ENCODE measurements around the gene FAM89A. TPM values are rescaled to one million over a fixed set of nuclear protein-coding genes. Genes with fewer than 3 reads are reported as not detected.
"Not testable (repeated sequence)": the region's sequence is repeated elsewhere in the genome, so short reads cannot be mapped to it uniquely, and the experiment has no call there.

Gene FAM89A
- polyA plus RNA-seq, 3 donors = 14.8 to 148 (median 61.2) TPM

- WGBS, 3 donors = 92 to 96% (median 93%) methylated on average over 1 of the region's 1 CpG
- H3K27ac ChIP-seq (ENCODE audit: low read depth, low read length) = no peak overlapping the region
Measured at GRCh38 chr1:231059566-231060193, 19.6 kb upstream of the FAM89A start.

- WGBS, 3 donors = 56 to 81% (median 76%) methylated on average over 8 of the region's 8 CpGs
- H3K27ac ChIP-seq (ENCODE audit: low read depth, low read length) = no peak overlapping the region
Measured at GRCh38 chr1:231058416-231059109, 18.5 kb upstream of the FAM89A start.

- WGBS, 3 donors = 88 to 93% (median 91%) methylated on average over 3 of the region's 3 CpGs
- H3K27ac ChIP-seq (ENCODE audit: low read depth, low read length) = no peak overlapping the region
Measured at GRCh38 chr1:231057410-231057809, 17.4 kb upstream of the FAM89A start.

- no peak overlapping the region for H3K27ac ChIP-seq (ENCODE audit: low read depth, low read length)
Measured at GRCh38 chr1:231055271-231055670, 15.2 kb upstream of the FAM89A start.

- WGBS, 3 donors = 0 to 2% (median 1%) methylated on average over 7 of the region's 7 CpGs
Measured at GRCh38 chr1:231053493-231054162, 13.6 kb upstream of the FAM89A start.

GRCh38 chr1:231052777-231053176, 12.7 kb upstream of the FAM89A start:
- 95 to 98% (median 96%) methylated on average over 8 of the region's 8 CpGs for WGBS, 3 donors
- H3K27ac ChIP-seq (ENCODE audit: low read depth, low read length) = no peak overlapping the region

More at GRCh38 chr1:231053493-231054162, 13.6 kb upstream of the FAM89A start:
- H3K27ac ChIP-seq (ENCODE audit: low read depth, low read length) = no peak overlapping the region

GRCh38 chr1:231050932-231051331, 10.9 kb upstream of the FAM89A start:
- not testable (repeated sequence) for H3K27ac ChIP-seq (ENCODE audit: low read depth, low read length)
- WGBS, 3 donors = 88 to 90% (median 89%) methylated on average over 9 of the region's 9 CpGs

GRCh38 chr1:231050395-231050794, 10.3 kb upstream of the FAM89A start:
- WGBS, 3 donors = 64 to 79% (median 79%) methylated on average over 3 of the region's 3 CpGs
- H3K27ac ChIP-seq (ENCODE audit: low read depth, low read length) = no peak overlapping the region

- 51 to 66% (median 58%) methylated on average over 10 of the region's 10 CpGs for WGBS, 3 donors
- H3K27ac ChIP-seq (ENCODE audit: low read depth, low read length) = no peak overlapping the region
Measured at GRCh38 chr1:231049121-231049979, 9.3 kb upstream of the FAM89A start.

GRCh38 chr1:231048419-231048818, 8.4 kb upstream of the FAM89A start:
- not testable (repeated sequence) for H3K27ac ChIP-seq (ENCODE audit: low read depth, low read length)
- WGBS, 3 donors = 71 to 84% (median 83%) methylated on average over 9 of the region's 9 CpGs

- H3K27ac ChIP-seq (ENCODE audit: low read depth, low read length) = not testable (repeated sequence)
Measured at GRCh38 chr1:231047529-231047928, 7.5 kb upstream of the FAM89A start.

GRCh38 chr1:231046730-231047395, 6.8 kb upstream of the FAM89A start:
- no peak overlapping the region for H3K27ac ChIP-seq (ENCODE audit: low read depth, low read length)
- 70 to 75% (median 73%) methylated on average over 2 of the region's 2 CpGs for WGBS, 3 donors

- 79 to 90% (median 89%) methylated on average over 10 of the region's 10 CpGs for WGBS, 3 donors
- H3K27ac ChIP-seq (ENCODE audit: low read depth, low read length) = not testable (repeated sequence)
Measured at GRCh38 chr1:231045921-231046729, 6.1 kb upstream of the FAM89A start.

GRCh38 chr1:231045286-231045685, 5.2 kb upstream of the FAM89A start:
- H3K27ac ChIP-seq (ENCODE audit: low read depth, low read length) = no peak overlapping the region

GRCh38 chr1:231044588-231044987, 4.5 kb upstream of the FAM89A start:
- no peak overlapping the region for H3K27ac ChIP-seq (ENCODE audit: low read depth, low read length)
- 91 to 97% (median 95%) methylated on average over 1 of the region's 1 CpG for WGBS, 3 donors

GRCh38 chr1:231041719-231042261, 1.7 kb upstream of the FAM89A start:
- H3K27ac ChIP-seq (ENCODE audit: low read depth, low read length) = no peak overlapping the region
- WGBS, 3 donors = 74 to 83% (median 81%) methylated on average over 9 of the region's 9 CpGs

Data from adipose tissue (tissue), 3 donors.